BJ (cell line): ENCODE measurements around the gene GGCT. TPM values are rescaled to one million over a fixed set of nuclear protein-coding genes. Genes with fewer than 3 reads are reported as not detected.
"Not testable (repeated sequence)": the region's sequence is repeated elsewhere in the genome, so short reads cannot be mapped to it uniquely, and the experiment has no call there.

Source experiments
- CTCF ChIA-PET: fragments of 350-600 bp; formaldehyde crosslinking; extraction: SDS; loops from one replicate; lab custom pipeline; 2021; ENCODE audit warnings: antibody characterized with exemption, inconsistent platforms; lab: Yijun Ruan, JAX
- POLR2A ChIA-PET: fragments of 300-600 bp; sonication (Branson Sonifier 250); formaldehyde crosslinking; extraction: SDS; loops from one replicate; lab custom pipeline; 2021; ENCODE audit warnings: antibody characterized with exemption; lab: Charles Lee
- DNase-seq: peaks from one replicate; pipeline ENCODE4 v3.0.0-alpha.2; 2011; ENCODE audit warnings: low read depth
- H3K27me3 ChIP-seq: 2 replicates; pipeline ENCODE4 v1.6.0; 2011; ENCODE audit warnings: low read length; ENCODE audit not compliant: control insufficient read depth, insufficient read depth
- H3K36me3 ChIP-seq: 2 replicates; pipeline ENCODE4 v1.5.1; 2011; ENCODE audit warnings: low read length; ENCODE audit not compliant: control insufficient read depth, insufficient read depth
- H3K4me3 ChIP-seq: 2 replicates; pipeline ENCODE4 v1.5.1; 2011; ENCODE audit warnings: low read depth, mild to moderate bottlenecking, control low read depth, low read length
- CTCF ChIP-seq: IDR thresholded peaks from 2 replicates; pipeline ENCODE4 v1.5.1; 2011; ENCODE audit warnings: low read depth, mild to moderate bottlenecking, control low read depth, inconsistent platforms, low read length, moderate library complexity; ENCODE audit not compliant: insufficient read depth
- polyA plus RNA-seq: library from polyadenylated mRNA; depleted of rRNA; stranded (reverse); fragments of >200 nt; gene quantifications from 2 replicates; pipeline ENCODE4 v1.2.3, GENCODE V29; 2011

Gene GGCT
- polyA plus RNA-seq, 1 experiment: 16.5 TPM

- DNase-seq: no peak
- Histone ChIP-seq H3K4me3 (no peak overlapping the region), H3K36me3 (no peaks in the 10 kb centered on the region), H3K27me3 (no peaks in the 10 kb centered on the region)
- no peak for TF ChIP-seq CTCF
- ChIA-PET POLR2A (no interaction called here), CTCF (interaction anchor here (0.7 to 4.9 kb wide), 7 partner anchors 10 to 236 kb away, joined by 4 to 77 read pairs (median 12); no protein-coding TSS in a partner anchor)
Measured at GRCh38 chr7:30511973-30512662, 7.5 kb upstream of the GGCT start.

- ChIA-PET POLR2A (no interaction called here), CTCF (interaction anchor here (0.9 to 4.9 kb wide), 9 partner anchors 10 to 235 kb away, joined by 3 to 77 read pairs (median 12); no protein-coding TSS in a partner anchor)
- DNase-seq: no peak
- H3K4me3 ChIP-seq: no peak overlapping the region
- TF ChIP-seq CTCF: no peak
- H3K36me3 ChIP-seq: no peaks in the 10 kb centered on the region
- no peaks in the 10 kb centered on the region for H3K27me3 ChIP-seq
Measured at GRCh38 chr7:30511494-30511893, 6.9 kb upstream of the GGCT start.

- Histone ChIP-seq H3K27me3 (no peaks in the 10 kb centered on the region), H3K4me3 (no peak overlapping the region), H3K36me3 (no peaks in the 10 kb centered on the region)
- CTCF ChIA-PET: interaction anchor here (0.7 to 4.9 kb wide), 19 partner anchors 9 to 237 kb away, joined by 3 to 77 read pairs (median 6); no protein-coding TSS in a partner anchor
- POLR2A ChIA-PET: no interaction called here
- DNase-seq: no peak
- peak; percentile 84 for TF ChIP-seq CTCF
Measured at GRCh38 chr7:30510124-30511075, 5.8 kb upstream of the GGCT start.

DNA sequence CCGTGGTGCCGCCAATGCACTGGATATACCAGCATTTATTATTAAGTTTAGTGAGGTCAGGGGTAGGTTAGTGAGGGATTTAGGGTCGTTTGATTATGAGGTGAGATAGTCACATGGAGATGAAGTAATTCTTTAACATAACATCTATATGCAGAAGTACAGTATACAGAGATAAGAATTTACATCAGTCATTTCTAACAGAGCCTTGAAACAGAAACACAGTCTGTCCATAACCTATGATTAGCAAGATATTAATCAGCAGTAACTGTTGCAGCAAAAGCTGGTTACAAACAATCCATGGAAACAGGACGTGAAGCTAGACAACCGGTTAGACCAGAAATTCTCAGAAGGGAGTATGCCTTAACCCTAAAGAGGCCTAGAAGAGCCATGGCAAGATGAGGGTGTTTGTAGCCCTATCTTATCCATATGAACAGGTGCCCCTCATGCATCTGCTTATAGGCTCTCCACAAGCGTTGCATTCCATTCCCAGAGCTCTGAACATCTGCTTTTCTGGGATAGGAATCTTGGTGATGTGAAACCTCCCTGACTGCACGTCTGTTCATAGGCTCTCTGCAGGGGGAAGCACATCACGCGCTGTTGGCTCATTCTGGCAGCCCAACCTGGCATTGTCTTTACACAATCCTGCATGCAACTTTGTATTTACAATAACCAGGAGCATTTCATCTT is 4.7 kb upstream of the GGCT start:
- H3K36me3 ChIP-seq, H3K27me3 ChIP-seq, POLR2A ChIA-PET, H3K4me3 ChIP-seq, DNase-seq: not testable (repeated sequence)
- CTCF ChIA-PET: interaction anchor here (0.9 to 4.9 kb wide), 15 partner anchors 8 to 234 kb away, joined by 3 to 77 read pairs (median 7); no protein-coding TSS in a partner anchor

GRCh38 chr7:30507346-30507900 is 2.8 kb upstream of the GGCT start:
- DNase-seq, POLR2A ChIA-PET, H3K27me3 ChIP-seq, H3K36me3 ChIP-seq, H3K4me3 ChIP-seq: not testable (repeated sequence)
- CTCF ChIA-PET: interaction anchor here (1.0 to 2.6 kb wide), 2 partner anchors 17 to 56 kb away, joined by 3 to 19 read pairs; no protein-coding TSS in a partner anchor
